NCI-H2171 treated with DMSO at 0.1 percent for 48 hours (cell line): ENCODE measurements around the gene C16orf90.
"Not testable (repeated sequence)": the region's sequence is repeated elsewhere in the genome, so short reads cannot be mapped to it uniquely, and the experiment has no call there.

Experiments
- DNase-seq: peaks from one replicate; lab custom pipeline; 2025; lab: John Stamatoyannopoulos, UW

C16orf90 gene

GRCh38 chr16:3484318-3485096, 10.8 kb downstream of the C16orf90 start:
- DNase-seq: no peak

DNA sequence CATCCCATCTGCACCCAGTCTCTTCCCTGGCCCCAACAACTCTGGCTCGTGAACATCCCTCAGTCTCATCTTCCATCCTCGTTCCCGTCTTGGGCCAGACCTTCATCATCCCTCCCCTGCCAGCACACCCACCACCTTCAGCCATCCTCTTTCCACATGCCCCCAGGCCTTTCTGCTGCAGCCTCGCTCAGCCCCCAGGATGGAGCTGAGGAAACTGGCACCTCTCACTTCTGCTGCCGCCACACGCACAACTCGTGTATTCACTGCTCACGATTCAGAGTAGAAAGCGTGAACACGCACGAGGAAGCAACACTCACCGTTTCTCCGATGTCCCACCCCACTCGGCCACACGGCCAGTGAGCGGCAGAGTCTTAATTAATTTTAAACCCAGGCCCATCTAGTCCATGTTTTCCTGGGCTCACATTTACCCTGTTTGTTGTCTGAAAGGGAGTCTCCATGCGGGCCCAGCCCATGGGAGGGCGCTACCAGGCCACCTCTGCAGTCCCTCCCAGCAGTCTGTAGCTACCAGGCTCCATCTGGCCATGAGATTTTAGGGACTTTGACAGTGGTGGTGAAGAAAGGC, 12.5 kb downstream of the C16orf90 start:
- no peak for DNase-seq

- DNase-seq: no peak
Measured at GRCh38 chr16:3481696-3482658, 13.3 kb downstream of the C16orf90 start.

DNA sequence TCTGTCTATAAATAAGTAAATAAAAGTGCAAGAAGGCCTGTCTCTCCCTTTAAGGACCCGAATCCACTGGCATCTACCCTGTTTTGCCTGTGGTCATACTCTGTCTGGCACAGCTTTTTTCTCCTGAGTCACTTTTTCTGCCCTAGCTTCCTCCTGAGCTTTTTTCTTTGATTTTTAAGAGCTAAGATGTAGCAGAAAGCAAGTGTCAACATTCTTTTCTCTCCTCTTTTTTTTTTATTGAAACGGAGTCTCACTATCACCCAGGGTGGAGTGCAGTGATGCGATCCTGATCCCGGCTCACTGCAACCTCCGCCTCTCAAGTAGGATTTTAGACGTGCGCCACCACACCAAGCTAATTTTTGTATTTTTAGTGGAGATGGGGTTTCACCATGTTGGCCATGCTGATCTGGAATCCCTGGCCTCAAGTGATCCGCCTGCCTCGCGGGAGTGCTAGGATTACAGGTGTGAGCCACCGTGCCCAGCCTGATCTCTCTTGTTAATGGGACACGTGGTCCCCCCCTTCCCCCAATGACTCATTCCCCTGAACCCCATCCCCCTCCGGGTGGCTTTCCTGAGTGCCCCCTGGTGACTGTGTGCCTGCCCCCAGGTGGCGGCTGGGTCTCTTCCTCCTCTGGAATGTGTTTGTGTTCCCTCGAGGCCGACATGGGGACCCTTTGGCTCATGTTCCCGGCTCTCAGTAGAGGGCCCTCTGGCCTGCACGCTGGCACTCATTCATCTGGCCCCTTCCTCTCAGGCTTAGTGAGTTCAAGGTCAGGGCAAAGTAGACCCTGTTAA, 14.2 kb downstream of the C16orf90 start:
- no peak for DNase-seq

DNA sequence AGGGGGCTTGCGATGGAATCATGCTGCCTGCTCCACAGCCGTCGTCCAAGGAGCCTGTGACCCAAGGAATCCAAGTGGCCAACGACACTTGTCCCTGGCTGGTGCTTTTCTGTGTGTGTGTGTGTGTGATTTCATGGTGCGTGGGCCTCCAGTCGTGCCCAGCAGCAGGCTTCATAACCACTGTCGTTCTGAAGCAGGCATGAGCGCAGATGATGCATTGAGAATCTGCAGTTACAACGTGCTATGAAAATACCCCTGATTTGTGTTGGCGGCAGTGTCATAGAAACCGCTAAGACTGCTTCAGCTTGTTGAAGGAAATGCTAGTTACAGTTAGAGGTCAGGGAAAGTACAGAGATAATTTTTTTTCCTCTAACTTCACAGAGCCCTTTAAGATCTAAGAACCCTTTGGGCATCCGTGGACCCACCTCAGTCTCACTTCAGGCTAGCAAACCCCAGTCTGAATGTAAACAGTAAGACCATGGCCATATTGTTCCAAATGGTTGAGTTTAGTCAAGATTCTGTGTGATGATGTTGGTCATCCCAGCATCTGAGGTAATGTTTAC, 15.6 kb downstream of the C16orf90 start:
- DNase-seq: no peak

GRCh38 chr16:3478242-3478925, 16.9 kb downstream of the C16orf90 start:
- DNase-seq: no peak

- DNase-seq: no peak
Measured at GRCh38 chr16:3476409-3476808, 18.9 kb downstream of the C16orf90 start.

GRCh38 chr16:3475604-3476375, 19.5 kb downstream of the C16orf90 start:
- no peak for DNase-seq

DNA sequence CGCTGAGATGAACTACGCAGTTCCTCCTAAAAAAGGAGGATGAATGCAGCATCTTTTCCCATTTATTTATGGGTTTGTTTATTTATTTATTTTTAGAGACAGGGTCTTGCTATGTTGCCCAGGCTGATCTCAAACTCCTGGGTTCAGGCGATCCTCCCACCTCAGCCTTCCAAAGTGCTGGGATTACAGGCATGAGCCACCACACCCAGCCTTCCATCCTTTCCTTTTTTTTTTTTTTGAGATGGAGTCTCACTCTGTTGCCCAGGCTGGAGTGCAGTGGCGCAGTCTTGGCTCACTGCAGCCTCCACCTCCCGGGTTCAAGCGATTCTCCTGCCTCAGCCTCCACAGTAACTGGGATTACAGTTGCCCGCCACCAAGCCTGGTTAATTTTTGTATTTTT, 20.4 kb downstream of the C16orf90 start:
- not testable (repeated sequence) for DNase-seq

- no peak for DNase-seq
Measured at GRCh38 chr16:3474136-3474779, 21.0 kb downstream of the C16orf90 start.

- not testable (repeated sequence) for DNase-seq
Measured at GRCh38 chr16:3473596-3473943, 21.7 kb downstream of the C16orf90 start.

- no peak for DNase-seq
Measured at GRCh38 chr16:3472878-3473595, 22.3 kb downstream of the C16orf90 start.

DNA sequence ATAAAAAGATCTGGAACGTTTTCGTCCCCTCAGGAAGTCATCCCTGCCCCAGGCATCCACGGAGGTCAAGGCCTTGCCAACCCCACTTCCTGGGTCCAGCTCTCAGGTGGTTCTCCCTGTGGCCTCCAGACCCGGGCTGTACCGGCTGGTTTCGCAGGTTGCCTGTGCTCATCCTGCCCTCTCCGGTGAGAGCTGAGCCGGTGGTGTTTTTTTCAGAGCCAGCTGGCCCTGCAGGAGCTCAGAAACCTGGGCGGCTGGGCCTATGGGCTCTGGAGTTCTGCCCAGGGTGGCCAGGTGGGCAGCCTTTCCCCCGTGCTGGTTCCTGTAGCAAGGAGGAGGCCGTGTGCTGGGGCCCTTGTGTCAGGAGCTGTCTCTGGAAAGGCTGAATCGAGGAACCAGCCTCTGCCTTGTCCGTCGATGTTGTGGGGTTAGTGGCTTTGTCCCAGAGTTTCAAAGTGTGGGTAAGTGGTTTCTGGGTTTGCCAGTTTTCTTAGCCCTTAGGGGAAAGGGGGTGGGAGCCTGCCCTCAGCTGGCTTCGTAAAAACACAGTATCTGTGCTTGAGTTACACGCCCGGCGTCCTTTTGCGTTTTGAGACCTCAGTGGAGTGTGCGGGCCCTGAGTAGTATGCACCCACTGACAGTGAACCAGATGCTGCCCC, 23.6 kb downstream of the C16orf90 start:
- DNase-seq: peak; percentile 3

DNA sequence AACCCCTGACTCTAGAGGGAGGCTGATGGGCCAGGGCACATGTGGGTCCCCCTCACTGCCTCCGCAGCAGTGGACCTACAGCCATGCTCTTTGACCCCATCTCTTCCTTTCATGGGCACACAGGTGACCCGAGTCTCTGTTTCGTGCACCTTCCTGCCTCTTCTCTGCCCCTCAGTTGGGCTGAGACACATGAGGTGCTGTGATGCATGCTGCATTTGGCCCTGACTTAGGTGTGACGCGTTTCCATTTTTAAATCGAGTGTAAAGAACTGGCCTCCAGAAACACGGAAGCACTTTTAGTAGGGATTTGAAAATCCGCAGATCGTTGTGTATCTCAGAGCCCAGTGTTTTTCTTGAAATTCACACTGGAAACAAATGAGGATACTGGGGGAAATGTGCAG, 24.6 kb downstream of the C16orf90 start:
- DNase-seq: no peak

- no peak for DNase-seq
Measured at GRCh38 chr16:3469736-3470135, 25.6 kb downstream of the C16orf90 start.

- DNase-seq: no peak
Measured at GRCh38 chr16:3468501-3468900, 26.8 kb downstream of the C16orf90 start.

DNA sequence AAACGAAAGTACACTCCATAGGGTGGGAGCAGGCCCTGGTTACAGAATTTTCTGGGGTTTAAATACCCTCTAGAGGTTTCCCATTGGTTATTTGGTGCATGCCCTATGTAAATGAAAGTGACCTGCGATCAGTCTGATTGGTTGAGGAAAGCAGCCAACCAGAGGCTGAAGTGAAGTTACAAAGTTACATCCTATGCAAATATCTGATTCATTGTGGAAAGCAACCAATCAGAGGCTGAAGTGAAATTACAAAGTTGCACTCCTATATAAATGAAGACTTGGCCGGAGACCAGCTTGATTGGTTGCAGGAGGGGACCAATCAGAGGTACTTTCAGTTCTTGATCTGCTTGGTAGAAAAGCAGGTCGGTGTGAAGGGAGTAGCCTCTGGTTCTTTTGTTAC, 27.4 kb downstream of the C16orf90 start:
- DNase-seq: no peak

- no peak for DNase-seq
Measured at GRCh38 chr16:3467182-3467581, 28.1 kb downstream of the C16orf90 start.
